ENCODE data around the gene IGF2R.

Gene IGF2R

DNA sequence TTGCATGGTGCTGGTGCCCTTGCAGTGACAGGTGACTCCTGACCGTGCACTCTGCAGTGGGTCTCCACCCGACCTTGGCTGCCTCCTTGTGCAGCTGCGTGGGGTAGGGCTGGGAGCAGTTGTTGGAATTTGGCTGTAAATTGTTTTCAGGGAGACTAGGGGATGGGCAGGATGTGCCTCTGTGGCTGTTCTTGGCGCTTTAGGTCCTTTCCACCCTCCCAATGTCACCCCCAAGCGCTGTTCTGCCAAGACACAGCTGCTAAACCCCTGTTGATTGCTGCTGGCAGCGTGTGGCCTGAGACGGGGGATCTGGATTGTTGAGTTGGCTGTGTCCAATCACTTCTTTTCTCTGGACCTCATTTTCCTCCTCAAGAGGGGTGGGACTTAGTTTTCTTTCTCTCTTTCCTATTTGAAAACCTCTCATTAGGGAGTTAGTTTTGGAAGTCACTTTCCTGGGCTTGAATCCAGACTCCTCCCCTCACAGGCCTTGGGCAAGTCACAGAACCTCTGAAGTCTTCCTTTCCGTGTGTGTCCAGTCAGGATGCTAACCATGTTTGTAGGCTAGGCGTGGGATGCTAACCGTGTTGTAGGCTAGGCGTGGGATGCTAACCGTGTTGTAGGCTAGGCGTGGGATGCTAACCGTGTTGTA is 8.5 kb downstream of the IGF2R start:
- DNase-seq (ENCODE audit: low read depth), result no peak

DNA sequence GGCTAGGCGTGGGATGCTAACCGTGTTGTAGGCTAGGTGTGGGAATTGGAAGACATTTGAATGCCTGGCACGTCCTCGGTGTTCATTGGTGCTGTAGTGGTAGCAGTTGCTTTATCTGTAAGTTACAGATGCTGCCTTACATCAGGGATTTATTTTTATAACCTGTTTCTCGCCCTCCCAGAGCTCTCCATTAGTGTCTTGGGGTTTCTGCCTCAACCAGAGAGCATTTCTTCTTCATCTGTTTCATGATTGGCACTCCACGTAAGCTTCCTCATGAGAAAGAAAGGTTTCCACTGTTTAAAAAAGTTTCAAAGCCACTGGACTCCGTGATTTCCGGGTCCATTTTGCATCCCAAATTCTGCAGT is 9.0 kb downstream of the IGF2R start:
- no peak for DNase-seq (ENCODE audit: low read depth)

DNA sequence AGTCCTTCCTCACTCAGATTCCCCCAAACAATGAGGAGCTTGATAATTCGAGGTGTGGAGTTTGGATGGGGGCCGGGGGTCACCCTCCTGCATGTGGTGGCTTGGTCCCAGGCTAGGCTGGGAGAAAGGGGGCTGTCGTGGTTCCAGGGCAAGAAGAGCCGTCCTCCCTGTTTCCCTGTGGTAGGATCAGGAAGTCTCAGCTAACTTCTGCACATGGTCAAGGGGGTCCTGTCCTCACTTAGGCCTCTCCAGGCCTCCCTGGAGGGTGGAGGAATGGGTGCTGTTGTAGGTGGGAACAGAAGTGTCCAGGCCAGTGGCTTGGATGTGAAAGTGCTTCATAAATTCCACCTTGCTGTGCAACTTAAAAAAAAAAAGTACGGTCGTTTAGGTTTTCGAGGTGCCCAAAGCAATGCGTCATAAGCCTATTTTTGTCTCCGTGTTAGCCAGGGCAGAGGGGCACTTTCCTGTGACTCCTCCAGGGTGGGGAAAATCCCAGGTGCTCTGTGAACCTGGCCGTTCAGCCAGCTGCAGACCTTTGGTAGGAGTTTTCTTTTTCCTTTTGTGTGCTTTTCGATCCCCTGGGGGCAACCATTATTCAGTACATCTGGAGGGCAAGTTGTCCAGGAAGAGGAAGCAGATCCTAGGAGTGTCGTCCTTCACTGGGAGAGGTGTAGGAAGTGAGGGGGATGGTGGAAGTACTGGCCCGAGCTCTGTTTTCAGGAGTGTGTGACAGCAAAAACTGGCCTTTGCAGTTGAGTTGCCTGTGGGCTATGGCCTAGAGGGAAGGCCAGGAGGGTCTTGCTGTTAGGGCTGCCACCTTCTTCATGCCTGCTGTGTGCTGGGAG is 9.6 kb downstream of the IGF2R start:
- DNase-seq (ENCODE audit: low read depth), result no peak

DNA sequence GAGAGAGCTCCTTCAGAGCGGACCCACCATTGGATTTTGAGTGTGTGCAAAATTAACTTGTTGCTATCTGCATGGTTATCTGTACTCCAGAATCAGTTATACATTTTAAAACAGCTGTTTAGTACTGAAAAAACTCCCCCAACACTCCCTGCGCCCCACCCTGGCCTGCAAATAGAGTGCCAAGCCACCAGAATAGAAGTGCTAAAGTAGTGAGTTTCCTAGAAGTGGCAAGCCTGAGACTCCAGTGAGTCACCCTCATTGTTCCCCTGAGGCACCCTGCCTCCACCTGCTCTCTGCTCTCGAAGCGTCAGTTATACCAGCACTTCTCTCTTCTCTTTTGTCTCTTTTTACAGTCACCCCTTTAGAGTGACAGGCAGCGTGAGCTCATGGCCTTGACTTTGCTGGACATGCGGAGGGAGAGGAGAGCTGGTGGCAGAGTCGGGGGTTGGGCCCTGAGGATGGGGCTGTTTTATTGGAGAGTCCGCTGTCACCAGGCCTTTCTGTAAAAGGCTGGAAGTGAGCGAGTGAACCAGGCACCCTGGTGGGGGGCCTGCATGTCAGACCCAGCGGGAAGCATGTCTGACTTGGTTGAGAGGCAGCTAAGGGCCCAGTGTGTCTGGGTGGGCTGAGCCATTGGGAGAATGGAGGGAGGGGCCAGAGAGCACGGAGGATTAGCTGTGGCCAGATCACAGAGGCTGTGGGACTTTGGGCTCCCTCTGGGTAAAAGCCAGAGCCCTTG is 10.4 kb downstream of the IGF2R start:
- no peak for DNase-seq (ENCODE audit: low read depth)

GRCh38 chr6:159980474-159980873 is 11.6 kb downstream of the IGF2R start:
- no peak for DNase-seq (ENCODE audit: low read depth)

GRCh38 chr6:159981071-159981402 is 12.2 kb downstream of the IGF2R start:
- no peak for DNase-seq (ENCODE audit: low read depth)

DNA sequence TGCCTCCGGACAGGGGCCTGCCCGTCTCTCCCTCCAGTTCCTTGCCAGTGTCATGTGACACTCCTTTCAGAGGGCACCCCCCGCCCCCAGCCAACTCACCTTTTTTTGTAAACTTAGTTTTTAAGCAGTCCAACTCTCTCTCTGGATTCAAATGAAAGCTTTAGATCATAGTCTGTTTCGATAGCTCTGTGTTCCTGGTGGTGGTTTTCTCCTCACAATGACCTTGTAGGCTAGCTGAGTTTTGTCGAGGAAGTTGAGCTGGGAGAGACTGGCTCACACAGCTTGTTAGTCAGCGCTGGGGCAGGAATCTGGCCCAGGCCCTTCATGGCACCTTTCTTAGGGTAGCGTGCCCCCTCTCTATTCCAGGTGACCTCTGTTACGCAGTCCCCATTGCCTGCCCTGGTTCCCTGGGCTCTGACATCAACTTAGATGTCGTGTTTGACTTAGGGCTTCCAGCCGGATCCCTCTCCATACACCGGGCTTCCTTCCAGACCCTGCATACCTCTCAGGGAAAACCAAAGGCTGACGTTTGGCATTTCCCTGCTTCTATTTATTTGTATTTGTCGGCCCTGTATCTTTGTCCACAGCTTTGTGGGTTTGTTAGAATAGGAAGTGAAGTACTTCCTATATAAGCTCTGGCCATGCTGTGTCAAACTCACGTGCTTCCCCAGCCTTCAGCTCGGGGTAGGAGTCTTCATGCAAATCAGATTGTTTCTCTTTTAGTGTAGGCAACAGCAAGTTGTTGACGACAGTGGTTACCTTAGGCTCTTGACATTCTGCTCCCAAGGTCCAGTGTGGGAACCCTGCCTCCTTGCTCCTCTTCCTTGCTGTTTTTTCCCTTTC is 12.7 kb downstream of the IGF2R start:
- no peak for DNase-seq (ENCODE audit: low read depth)

- no peak for DNase-seq (ENCODE audit: low read depth)
These were observed 14.0 kb downstream of the IGF2R start for GRCh38 chr6:159982731-159983506.

GRCh38 chr6:159983641-159984080 is 14.8 kb downstream of the IGF2R start:
- no peak for DNase-seq (ENCODE audit: low read depth)

DNA sequence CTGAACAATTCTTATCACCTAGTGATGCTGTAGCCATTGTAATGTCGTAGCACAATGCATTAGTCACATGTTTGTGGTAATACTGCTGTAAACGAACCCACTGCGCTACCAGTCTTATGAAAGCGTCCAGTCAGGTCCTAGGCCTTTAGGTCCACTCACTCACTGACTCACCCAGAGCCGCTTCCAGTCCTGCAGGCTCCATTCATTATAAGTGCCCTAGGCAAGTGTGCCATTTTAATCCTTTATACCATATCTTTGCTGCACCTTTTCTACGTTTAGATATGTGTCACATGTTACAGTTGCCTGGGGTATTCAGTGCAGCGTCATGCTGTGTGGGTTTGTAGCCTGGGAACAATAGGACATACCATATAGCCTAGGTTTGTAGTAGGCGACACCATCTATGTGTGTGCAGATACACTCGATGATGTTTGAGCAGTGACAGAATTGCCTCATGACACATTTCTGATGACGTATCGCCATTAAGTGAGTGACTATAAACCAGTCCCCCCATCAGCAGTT is 15.4 kb downstream of the IGF2R start:
- no peak for DNase-seq (ENCODE audit: low read depth)

DNA sequence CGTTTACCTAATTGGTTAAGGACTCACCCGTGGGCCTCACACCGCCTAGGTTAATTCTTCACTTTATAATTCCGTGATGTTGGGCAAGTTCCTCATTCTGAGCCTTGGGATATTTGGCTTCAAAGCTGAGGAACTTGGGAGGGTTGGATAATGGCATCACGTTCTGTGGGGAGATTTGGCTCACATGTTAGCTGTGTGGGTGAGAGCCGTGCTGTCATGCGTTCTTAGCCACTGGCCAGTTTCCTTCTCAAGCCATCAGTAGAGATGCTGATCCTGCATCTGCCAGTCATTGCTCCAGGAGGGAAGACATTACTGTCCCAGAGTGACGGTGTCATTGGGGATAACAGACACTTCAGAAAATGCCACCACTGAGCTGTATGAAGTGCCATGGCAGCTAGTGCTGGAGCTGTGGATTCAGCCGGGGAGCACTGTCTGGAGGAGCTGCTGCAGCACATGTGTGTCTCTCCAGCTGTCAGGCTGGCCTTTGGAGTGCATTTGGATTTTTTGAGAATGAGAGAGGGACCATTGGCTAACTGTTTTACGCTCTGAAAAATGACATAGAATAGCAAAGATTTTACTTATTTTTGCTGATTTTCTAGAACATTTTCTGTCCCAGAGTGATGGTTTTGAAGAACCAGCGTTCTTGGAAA is 16.5 kb downstream of the IGF2R start:
- DNase-seq (ENCODE audit: low read depth), result no peak

DNA sequence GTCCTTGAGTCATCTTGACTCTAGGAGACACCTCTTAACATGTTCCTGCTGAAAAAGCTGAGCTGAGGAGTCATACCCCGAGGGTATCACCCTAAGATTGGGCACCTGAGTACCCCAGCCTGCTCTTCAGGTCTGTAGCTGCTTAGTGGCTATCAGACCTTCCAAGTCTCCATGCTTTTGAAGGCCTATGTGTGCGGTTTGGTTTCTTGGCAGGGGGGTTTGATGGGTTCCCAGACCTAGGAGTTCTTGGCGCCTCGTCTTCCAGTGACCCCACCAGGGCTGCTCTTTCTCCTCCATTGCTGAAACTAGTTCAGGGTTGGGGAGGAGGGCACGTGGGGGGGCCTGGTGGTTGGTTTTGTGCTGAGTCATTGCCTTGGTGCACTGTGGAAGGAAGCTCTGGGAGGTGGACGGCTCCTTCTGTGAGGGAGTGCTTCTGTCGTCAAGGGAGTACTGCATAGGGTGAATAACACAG is 20.1 kb downstream of the IGF2R start:
- no peak for DNase-seq (ENCODE audit: low read depth)

DNA sequence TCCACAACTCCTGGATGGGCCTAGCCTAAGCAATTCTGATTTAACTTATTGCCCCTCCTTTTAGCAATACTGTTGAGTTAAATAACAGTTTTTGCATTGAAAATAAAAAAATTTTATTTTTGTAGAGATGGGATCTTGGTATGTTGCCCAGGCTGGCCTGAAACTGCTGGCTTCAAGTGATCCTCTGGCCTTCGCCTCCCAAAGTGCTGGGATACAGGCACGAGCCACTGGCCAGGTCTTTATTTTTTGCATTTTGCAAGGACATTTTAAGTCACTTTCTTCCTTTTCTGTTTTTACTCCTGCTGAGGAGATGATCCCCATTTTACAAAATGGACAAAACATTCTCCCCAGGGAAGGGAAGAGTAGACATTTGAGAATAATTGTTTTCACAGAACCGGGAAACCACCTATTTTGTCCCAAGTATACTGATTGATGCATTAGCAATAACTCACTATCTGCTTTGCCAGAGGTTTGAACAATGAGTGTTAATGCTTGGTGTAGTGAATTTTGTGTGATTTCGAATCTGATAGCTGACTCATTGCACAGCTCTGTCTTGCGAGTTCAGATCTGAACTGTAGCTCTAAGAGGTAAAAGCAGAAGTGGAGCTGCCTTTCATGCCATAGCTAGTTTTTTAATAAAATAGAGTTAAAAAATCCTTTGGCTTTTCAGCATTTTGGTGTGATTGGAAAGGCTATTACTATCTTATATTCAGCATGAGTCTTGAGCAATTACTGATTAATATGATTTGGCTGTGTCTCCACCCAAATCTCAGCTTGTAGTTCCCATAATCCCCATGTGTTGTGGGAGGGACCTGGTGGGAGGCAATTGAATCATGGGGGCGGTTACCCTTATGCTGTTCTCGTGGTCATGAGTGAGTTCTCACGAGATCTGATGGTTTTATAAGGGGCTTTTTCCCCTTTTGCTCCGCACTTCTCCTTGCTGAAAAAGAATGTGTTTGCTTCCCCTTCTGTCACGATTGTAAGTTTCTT is 20.9 kb downstream of the IGF2R start:
- DNase-seq (ENCODE audit: low read depth), result no peak

- no peak for DNase-seq (ENCODE audit: low read depth)
These were observed 23.5 kb downstream of the IGF2R start for GRCh38 chr6:159992366-159992765.

- no peak for DNase-seq (ENCODE audit: low read depth)
These were observed 26.5 kb downstream of the IGF2R start for GRCh38 chr6:159995405-159995804.

GRCh38 chr6:159996087-159996622 is 27.3 kb downstream of the IGF2R start:
- no peak for DNase-seq (ENCODE audit: low read depth)

DNA sequence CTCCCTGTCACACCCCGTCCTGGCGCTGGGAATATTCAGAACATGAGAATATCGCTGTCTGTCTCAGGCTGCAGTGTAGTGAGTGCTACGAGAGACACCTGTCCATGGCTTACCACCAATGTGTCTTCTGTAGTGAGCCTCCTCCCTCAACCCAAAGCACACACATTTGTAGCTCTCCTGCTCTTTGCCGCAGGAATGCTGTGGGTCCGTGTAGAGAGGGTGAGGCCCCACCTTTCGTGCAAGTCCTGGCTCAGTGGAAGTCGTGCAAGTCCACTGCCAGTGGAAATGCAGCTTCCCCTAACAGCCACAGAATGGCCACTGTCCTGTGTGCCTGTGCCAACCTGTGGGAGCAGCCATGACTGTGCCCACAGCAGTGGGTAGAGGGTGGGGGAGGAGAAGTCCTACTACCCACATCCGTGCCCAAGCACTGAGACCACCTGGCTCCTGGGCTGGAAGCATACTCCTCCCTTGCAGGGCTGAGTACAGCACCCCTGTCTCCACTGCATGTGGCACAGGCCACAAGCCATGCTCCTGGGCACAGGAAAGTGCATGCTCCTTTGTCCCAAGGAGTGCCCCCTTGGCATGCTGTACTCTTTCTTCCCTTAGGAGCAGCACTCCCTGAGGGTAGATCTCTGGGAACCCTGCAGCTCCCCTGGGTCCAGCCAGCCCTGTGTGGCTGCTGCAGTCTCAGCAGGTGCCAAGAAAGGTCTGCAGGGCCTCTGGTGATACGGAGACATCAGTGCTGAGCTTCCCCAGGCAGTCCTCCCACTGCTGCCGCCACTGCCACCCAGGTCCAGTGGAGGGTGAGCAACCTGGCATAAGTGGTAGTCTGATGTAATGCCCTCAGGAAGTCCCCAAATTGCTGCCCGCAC is 28.0 kb downstream of the IGF2R start:
- DNase-seq (ENCODE audit: low read depth), result no peak

Measured in HS-27A (cell line).